Urothelium cell line (cell line): ENCODE results near the gene ATXN1.
"Not testable (repeated sequence)": the region's sequence is repeated elsewhere in the genome, so short reads cannot be mapped to it uniquely, and the experiment has no call there.

ENCODE experiments used
- DNase-seq: peaks from one replicate; pipeline ENCODE4 v3.0.0; 2011; ENCODE audit warnings: low spot score, mixed read lengths
- FAIRE-seq: peaks from 2 replicates; lab custom pipeline; 2011; peaks lifted over from hg19 to GRCh38; lab: Jason Lieb, UNC

The ATXN1 gene

GRCh38 chr6:16725145-16725864 lies 36.0 kb downstream of the ATXN1 start:
- FAIRE-seq (no peak), DNase-seq (no peak)

GRCh38 chr6:16723826-16724225 lies 37.4 kb downstream of the ATXN1 start:
- DNase-seq (peak; percentile 50), FAIRE-seq (no peak)

GRCh38 chr6:16723402-16723801 lies 37.9 kb downstream of the ATXN1 start:
- DNase-seq (no peak), FAIRE-seq (no peak)

- DNase-seq (no peak), FAIRE-seq (no peak)
These were observed 38.6 kb downstream of the ATXN1 start for GRCh38 chr6:16722630-16723029.

- no peak for DNase-seq
- no peak for FAIRE-seq
These were observed 39.3 kb downstream of the ATXN1 start for GRCh38 chr6:16721977-16722376.

- FAIRE-seq = no peak
- no peak for DNase-seq
These were observed 40.4 kb downstream of the ATXN1 start for GRCh38 chr6:16720861-16721260.

GRCh38 chr6:16719488-16719887 lies 41.8 kb downstream of the ATXN1 start:
- FAIRE-seq (no peak), DNase-seq (no peak)

- DNase-seq (no peak), FAIRE-seq (no peak)
These were observed 42.9 kb downstream of the ATXN1 start for GRCh38 chr6:16718356-16718755.

- FAIRE-seq = no peak
These were observed 43.9 kb downstream of the ATXN1 start for GRCh38 chr6:16717275-16717942.

GRCh38 chr6:16716321-16716858 lies 44.9 kb downstream of the ATXN1 start:
- FAIRE-seq (no peak), DNase-seq (no peak)

More at GRCh38 chr6:16717275-16717942, 43.9 kb downstream of the ATXN1 start:
- no peak for DNase-seq

- DNase-seq (no peak), FAIRE-seq (no peak)
These were observed 47.7 kb downstream of the ATXN1 start for GRCh38 chr6:16713597-16713996.

- DNase-seq = peak; percentile 45
- no peak for FAIRE-seq
These were observed 48.3 kb downstream of the ATXN1 start for GRCh38 chr6:16712931-16713484.

- no peak for FAIRE-seq
- DNase-seq = no peak
These were observed 48.9 kb downstream of the ATXN1 start for GRCh38 chr6:16712255-16712930.

- FAIRE-seq (no peak), DNase-seq (no peak)
These were observed 49.6 kb downstream of the ATXN1 start for GRCh38 chr6:16711546-16712254.

- no peak for FAIRE-seq
These were observed 54.1 kb downstream of the ATXN1 start for GRCh38 chr6:16706911-16707783.

GRCh38 chr6:16706491-16706890 lies 54.8 kb downstream of the ATXN1 start:
- FAIRE-seq, DNase-seq: not testable (repeated sequence)

More at GRCh38 chr6:16706911-16707783, 54.1 kb downstream of the ATXN1 start:
- DNase-seq = no peak

- FAIRE-seq (no peak), DNase-seq (no peak)
These were observed 55.2 kb downstream of the ATXN1 start for GRCh38 chr6:16706029-16706428.

- FAIRE-seq (no peak), DNase-seq (no peak)
These were observed 55.9 kb downstream of the ATXN1 start for GRCh38 chr6:16705081-16705993.
